T follicular helper cell (primary cell): ENCODE data around the gene CMSS1.

Experiments used
- DNase-seq: peaks from one replicate; pipeline ENCODE4 v3.0.0-alpha.2; 2020; ENCODE audit warnings: low read depth

The CMSS1 gene

DNA sequence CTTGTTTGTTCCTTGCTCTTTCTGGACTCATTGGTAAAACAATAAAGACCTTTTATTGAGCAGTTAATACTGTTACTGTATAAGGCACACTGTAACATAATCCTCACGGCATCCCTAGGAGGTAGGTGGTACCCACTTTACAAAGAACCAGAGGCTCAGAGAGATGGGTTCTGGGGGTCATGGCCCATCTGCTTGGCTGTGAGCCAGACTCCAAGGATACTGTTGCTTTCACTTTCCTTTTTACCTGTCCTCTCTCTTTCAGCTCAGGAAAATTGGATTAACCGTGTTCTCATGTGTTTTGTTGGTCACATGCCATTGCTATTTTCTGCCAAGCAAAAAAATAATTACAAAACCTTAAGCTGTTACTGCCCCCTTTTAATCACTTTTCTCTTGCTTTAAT is 331.5 kb downstream of the CMSS1 start:
- no peak for DNase-seq

DNA sequence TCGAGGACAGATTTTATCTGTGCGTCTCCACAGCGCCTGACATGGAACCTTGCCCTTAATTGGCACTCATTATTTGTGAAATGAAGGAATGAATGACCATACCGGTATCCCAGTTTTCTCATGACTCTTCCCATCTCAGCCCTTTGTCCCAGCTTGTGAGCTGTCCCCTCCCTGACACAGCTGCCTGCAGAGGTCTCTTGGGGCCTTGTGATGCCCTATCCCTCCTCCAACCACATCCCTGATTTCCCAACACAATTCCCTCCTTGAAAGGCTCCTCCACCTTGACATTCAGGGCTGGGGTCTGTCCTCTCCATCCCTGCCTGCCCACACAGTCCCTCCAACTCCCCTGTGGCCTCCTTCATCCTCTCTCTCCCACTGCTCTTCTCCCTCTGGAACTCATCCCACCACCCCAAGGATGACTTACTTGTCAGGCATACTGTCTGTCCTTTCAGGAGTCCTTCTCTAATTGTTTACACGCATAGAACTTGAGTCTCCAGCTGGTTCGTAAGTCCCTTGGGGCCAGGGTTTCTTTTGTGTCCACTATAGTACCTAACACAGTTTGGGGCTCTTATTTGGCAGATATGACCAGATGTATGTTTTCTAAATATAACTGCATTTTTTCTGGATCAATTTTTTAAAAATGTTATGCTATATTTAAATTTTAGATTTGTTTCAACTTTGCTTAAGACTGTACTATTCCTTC is 332.2 kb downstream of the CMSS1 start:
- DNase-seq: no peak

DNA sequence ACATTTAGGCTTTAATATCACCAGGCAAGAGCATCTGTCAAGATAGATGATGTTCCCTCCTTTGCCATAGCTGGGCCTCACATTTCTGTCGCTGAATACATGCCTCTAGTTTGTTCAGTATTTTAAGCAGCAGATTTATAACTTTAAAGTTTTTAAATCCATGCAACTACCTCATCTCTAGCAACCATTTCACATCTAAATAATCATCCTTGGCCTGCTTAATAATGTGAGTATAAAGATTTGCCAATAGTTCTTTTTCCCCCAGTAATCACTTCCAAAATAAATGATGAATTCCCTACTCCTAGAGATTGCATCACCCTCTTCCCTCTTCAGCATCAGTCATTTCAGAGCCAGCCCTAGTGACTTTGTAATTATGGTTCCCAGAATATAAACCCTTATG is 332.8 kb downstream of the CMSS1 start:
- DNase-seq: no peak

DNA sequence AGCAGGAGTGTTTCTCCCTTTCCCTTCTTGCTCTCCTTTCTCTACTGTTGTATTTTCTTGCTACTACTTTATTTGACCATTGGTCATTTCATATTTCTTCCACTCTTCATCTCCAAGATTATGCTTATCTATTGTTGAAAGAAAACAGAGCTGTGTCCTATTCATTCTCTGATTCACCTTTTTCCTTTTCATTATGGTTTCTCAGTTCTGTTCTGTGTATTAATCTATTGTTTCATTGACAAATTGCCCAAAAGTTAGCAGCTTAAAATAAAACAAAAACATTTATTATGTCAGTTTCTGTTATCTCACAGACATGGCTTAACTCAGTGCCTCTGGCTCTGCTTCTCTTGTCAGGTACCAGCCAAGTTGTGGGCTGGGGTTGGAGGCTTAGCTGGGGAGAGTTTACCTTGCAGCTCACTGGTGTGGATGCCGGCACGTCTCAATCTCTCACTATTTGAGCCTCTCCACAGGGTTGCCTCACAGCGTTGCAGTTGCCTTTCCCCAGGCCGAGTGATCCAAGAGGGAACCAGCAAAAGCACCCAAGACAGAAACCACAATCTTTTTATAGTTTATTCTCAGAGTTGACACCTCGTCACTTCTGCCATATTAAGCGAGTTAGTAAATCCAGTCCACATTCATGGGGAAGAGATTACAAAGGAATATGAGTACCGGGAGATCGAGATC is 333.5 kb downstream of the CMSS1 start:
- no peak for DNase-seq

DNA sequence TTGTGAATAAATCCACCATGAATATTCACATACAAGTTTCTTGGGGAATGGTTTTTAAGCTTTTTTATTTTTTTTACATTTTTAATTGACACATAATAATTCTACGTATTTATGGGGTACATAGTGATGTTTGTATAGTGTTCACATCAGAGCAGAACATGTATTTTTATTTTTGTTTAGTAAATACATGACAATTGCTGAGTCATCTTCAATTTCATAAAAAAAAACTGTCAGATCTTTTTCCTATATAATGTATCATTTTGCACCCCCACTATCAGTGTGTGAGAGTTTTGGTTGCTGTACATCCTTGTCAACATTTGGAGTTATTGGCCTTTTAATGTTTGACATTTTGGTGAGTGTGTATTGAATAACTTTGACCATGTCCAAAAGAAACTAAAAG is 336.5 kb downstream of the CMSS1 start:
- DNase-seq: no peak

DNA sequence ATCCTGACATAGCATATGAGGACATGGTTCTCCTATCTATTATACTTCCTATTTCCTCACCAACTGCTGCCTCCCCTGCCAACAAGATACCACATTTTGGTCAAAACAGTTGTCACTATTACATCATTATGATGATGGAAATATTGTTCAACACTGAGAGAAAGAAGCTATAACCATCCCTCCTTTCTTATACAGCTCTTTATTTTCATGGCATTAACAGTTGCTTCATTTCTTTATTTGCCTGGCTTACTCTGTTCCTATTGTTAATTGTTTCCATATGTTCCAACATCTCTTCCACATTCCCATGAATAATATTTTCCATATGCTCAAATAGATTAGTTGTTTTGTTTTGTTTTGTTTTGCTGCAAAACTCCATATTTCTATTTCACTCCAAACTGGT is 337.5 kb downstream of the CMSS1 start:
- DNase-seq: no peak

DNA sequence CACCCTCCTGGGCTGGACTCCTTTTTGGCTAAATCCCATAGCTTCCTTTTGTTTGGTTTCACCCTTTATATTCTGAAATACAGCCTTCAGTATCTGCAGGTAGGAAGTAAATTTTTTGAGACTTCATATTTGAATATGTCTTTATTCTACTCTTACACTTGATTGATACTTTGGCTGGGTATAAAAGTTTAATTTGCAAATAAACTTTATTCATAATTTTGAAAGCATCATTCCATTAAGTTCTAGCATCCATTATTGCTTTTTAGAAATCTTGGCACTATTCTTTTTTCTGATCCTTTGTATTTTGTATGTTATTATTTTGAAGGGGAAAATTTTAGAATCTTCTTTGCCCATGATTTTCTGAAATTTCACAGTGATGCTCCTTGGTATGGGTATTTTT is 337.9 kb downstream of the CMSS1 start:
- no peak for DNase-seq

DNA sequence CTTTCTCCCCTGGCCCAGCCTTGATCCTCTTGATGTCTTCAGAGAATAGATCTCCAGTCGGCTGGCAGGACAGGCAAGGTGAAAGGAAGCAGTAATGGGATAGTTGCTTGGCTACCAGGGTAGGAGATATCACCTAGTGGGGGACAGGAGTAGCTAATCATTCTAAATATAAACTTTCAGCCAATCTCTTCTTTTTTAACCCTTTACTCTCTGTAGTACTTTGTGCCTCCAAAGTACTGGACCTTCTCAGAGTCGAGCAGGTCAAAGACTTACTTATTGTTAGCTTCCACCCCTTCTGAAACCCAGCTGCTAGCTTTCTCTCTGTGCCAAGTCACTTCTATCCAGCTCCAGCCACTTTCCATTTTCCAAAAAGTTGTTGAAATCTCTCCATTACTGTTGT is 340.0 kb downstream of the CMSS1 start:
- DNase-seq: no peak

DNA sequence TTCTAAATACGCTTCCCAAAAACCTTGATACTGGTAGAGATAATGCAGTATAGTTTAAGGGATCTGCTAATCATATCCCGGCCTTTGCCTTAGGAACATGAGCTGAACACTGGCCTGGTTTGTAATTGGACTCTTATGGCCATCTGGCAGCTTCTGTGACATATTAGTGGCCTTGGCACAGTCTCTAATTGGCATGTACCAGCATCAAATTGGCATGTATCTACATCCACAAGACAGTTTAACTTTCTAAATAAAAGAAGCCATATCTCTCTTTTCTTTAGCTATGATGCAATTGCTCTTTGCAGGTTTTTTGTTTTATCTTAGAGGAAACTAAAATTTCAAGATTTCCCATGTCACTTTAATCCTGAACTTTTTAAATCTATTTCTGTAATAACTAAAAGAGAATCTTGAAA is 341.3 kb downstream of the CMSS1 start:
- no peak for DNase-seq

DNA sequence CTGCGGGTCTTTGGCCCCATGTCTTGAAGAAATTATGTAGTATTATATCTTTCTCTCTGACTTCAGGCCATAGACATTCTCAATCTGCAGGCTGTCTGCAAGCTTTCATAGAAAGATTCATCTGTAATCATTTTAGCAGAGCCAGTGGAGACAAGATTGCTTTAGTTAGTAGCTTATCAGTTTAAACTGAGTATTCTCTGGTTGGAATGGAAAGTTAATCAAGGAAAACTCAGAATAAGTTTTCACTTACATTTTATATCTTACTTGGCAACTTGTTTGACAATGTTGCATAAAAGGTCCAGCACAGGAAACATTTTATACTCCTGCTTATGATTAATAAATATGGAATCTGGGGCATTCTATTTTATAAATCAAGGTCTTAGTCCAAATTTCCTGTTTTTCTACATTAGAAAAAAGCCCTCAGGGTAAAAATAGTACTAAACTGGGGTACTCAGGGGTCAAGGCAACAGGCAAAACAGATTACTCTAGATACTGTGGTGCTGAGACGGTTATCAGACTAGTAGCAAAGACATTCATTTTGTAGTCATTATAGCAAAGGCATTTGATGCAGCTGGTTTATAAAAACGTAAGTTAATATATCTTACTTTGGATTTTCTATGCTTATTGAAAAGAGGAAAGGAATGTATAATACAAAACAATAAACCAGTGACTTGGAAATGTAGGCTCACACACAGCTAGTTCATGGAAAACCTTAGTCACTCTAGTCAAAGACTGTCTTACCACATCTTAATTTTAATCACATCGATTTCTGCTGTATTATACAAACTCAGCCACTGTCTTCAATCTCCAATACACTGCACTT is 341.9 kb downstream of the CMSS1 start:
- DNase-seq: no peak

DNA sequence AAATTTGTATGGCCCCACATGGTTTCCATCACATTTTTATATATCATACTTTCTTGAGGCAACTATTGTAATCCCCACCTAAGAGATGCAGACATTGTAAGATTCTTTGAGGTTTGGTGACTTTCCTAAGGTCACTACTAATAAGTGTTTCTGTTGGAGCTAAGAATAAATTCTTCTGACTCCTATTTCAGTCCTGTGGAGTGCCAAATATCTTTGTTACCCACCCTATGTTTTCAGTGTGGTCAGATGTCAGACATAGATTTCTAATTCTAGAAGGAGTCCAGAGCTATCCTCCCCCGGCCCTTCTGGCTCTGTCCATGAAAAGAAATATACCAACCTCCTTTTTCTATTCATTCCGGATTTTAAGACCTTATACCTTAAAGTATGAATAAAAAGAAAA is 342.9 kb downstream of the CMSS1 start:
- no peak for DNase-seq

DNA sequence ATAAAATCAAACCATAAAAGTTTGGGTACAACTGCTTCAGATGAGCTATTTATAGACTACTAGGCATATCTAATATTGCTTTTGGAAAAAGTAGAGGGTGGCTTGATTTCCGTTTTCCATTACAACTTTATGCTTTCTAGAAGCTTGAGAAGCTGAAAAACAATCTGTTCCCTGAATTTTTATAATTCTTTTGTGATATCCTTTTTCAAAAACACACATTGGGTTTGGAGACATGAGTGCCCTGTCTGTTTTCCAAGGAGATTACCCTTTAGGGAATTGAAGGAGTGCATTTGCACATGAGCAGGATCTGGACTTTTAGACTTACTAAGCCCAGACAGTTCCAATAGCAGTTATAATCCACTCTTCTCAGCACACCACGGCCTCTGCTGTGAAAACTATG is 346.1 kb downstream of the CMSS1 start:
- no peak for DNase-seq

DNA sequence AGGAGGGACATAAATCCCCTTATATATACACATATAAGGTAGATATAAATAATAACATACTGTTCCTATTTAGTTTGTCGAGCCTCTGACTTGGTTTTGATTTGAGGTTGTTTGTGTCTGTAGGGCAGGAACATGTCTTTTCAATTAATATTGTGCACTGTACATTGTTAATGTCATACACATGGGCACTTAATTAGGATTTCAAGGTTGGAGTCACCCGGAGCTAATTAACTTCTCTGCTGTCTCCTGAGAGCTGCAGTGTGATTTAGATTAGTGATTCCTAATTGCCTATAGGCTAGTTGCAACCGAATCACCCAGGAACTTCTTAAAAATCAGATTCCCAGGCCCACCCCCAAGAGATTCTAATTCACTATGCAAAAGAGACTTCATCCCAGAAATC is 347.1 kb downstream of the CMSS1 start:
- no peak for DNase-seq

DNA sequence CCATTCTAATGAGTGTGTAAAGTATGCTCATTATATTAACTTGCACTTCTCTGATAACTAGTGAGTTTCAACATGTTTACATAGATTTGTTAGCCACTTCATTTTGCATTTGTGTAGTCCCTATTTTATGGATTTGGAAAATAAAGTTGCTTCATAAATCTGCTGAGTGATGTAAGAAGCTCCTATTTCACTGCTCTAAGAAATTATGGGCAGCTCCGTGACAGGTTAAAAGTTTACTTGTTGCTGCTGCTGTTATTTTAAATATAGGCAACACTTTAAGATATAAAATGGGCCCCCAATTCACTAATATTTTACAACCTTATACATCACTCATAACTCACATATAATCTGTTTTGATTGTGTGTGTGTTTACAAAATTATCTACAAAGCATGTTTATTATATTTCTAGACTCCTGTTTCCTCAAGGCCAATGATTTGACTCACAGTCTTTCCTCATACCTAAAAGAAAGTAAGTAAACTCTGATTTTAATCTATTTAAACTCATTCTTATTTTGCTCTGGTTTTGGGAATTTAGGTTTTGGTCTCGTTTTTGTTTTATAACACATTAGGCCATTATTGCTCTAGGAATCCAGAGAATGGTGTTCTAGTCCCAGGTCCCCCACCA is 348.4 kb downstream of the CMSS1 start:
- DNase-seq: no peak

DNA sequence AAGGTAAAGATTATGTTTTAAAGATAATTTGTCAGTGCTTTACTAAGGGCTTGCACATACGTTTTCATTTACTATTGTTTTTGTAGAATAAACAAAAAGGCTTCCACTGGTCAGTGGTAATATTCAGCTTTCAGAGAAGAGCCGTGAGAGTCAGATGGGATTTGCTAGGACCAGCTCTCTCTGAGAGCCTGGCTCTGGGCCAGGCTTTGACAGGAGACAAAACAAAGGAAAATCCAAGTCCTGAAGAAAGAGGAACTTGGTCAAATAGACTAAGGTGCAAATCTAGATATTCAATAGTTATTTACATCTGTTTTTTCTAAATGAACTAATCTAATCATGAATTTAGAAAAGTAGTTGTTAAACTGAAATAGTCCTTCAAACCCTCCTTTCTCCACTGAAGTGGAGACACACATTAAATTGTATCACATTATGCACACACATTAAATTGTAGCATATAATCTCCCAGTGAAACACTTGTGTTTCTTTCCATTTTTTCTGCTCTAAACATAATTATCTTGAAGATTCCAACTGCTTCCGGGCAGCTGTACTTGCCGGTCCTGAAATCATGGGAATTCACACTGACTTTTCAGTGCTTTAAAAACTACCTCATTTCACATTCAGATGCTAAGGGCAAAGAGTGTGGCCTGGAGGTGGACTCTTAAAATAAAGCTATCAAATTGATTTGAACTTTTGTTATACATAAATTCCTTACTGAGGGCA is 351.7 kb downstream of the CMSS1 start:
- no peak for DNase-seq

DNA sequence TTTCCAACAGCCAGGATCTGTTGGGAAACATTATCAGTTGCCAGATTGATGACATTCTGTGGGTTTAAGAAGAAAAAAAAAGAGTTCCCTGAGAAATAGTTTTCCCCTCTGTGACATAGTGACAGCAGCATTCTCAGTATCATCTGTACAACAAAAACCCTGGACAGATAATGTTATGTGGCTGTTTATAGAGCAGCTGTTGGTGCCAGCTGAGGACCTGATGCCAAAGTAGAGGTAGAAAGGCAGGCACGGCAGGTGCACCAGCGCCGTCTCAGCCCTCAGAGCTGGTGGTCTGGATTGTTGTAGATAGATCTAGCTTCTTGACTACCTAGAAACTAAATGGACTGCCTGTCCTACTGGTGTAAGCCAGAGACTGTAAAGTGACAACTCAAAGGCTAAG is 352.8 kb downstream of the CMSS1 start:
- DNase-seq: no peak

DNA sequence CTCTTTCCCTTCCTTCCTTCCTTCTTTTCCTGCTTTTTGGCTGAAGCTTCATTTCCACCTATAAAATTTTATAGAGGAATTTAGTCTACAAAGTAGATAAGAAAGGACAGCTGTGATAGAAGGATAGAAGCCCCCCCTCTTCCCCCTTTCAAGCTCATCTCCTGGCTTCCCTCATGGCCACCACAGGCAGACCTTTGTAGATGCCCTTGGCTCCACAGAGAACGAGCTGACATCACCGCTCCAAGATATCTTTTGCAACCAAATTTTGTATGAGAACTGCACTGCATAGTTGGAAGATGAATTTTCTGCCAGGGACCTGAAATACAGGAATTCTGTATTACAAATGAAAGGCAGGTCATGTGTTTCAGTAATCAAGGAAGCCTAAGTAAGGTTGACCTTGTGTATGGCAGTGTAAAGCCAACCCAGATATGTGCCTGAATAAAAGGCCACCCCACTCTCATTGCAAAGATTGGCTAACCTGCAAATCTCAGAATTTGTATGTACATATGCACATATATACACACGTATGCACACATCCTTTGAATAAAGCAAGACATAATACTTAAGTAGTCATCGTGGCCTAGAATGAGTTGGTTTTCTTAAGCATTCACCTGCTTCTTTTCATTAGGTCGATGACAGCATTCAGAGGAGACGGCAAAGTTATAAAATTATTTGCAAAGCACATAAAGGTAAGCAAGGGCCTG is 353.7 kb downstream of the CMSS1 start:
- DNase-seq: no peak

DNA sequence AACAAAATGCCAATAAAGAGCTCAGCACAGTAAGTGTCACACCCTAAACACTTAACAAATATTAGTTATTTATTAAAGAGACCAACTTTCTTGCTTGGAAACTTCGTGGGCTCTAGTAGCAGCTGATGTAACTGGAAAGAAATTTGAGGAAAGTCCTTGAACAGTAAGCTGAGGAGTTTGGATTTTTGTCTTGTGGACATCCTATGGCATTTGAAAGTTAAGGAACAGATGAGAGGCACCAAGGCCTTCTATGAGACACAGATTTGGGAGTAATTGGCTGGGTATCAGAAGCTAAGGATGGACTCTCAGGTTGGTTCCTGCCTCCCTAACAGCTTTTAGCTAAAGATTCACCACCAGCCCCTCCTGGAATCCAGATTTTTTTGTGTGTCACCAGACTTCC is 356.3 kb downstream of the CMSS1 start:
- no peak for DNase-seq

DNA sequence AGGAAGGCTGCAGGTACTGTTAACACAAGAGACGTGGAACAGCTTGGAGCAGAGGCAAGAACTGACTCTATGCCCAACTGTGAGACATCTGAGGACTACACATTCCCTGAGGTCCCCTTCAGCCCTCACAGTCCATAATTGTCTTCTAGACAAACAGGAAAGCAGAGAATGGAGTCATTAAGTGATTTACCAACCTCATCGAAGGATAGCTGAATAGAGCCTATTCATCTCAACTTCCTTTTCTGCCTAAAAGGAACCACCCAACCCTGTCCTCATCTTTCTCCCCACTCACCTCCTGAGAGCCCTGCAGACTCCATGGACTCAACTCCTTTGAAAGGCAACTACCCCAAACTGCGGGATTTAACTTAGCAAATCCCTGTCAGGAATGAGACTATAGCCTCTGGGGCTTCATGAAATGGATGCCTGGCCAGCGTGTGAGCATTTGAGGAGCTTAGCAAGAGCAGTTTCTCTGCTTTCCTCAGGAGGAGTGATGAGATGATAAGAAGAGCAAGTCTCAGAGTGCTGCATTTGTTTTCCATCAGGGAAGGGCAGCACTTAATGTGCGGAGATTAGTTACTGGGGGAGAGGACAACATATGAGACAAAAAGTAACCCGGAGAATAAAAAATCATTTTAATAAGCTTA is 358.1 kb downstream of the CMSS1 start:
- no peak for DNase-seq

DNA sequence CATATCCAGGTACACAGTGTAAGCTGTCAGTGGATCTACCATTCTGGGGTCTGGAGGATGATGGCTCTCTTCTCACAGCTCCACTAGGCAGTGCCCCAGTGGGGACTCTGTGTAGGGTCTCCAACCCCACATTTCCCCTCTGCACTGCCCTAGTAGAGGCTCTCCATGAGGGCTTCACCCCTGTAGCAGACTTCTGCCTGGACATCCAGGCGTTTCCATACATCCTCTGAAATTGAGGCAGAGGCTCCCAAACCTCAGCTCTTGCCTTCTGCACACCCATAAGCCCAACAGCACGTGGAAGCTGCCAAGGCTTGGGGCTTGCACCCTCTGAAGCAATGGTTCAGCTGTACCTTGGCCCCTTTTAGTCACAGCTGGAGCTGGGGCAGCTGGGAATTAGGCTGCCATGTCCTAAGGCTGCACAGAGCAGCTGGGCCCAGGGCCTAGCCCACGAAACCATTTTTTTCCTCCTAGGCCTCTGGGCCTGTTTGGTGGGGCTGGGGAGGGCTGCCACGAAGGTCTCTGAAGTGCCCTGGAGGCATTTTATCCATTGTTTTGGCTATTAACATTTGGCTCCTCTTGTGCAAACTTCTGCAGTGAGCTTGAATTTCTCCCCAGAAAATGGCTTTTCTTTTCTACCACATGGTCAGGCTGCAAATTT is 362.2 kb downstream of the CMSS1 start:
- DNase-seq: no peak
